ENCODE data around the gene COQ5. TPM values are rescaled to one million over a fixed set of nuclear protein-coding genes. Genes with fewer than 3 reads are reported as not detected.

The COQ5 gene
- total RNA-seq, 1 donor from 2014 or later: 32.0 TPM

- peaks cover 2% of the 10 kb centered on the region for H3K27me3 Mint-ChIP-seq (ENCODE audit: unreplicated experiment)
- no peak for DNase-seq
- H3K4me3 Mint-ChIP-seq (ENCODE audit: unreplicated experiment): no peak overlapping the region
- TF ChIP-seq CTCF (IDR thresholded peaks at IDR 0.05; ENCODE audit: partially characterized antibody, unreplicated experiment): no peak
- H3K9me3 Mint-ChIP-seq (ENCODE audit: unreplicated experiment): peaks cover 2% of the 10 kb centered on the region
- no peaks in the 10 kb centered on the region for H3K36me3 Mint-ChIP-seq (ENCODE audit: unreplicated experiment)
- H3K27ac Mint-ChIP-seq (ENCODE audit: unreplicated experiment): peak overlapping the region; percentile 68
- H3K4me1 Mint-ChIP-seq (ENCODE audit: low read depth, unreplicated experiment): peaks cover 18% of the 10 kb centered on the region
Observed at GRCh38 chr12:120475643-120476042, 53.3 kb downstream of the COQ5 start.

- H3K36me3 Mint-ChIP-seq (ENCODE audit: unreplicated experiment): no peaks in the 10 kb centered on the region
- TF ChIP-seq CTCF (IDR thresholded peaks at IDR 0.05; ENCODE audit: partially characterized antibody, unreplicated experiment): no peak
- no peaks in the 10 kb centered on the region for H3K27me3 Mint-ChIP-seq (ENCODE audit: unreplicated experiment)
- peaks cover 2% of the 10 kb centered on the region for H3K9me3 Mint-ChIP-seq (ENCODE audit: unreplicated experiment)
- H3K27ac Mint-ChIP-seq (ENCODE audit: unreplicated experiment): peak overlapping the region; percentile 7
- no peak for DNase-seq
- no peak overlapping the region for H3K4me3 Mint-ChIP-seq (ENCODE audit: unreplicated experiment)
- peaks cover 12% of the 10 kb centered on the region for H3K4me1 Mint-ChIP-seq (ENCODE audit: low read depth, unreplicated experiment)
Observed at GRCh38 chr12:120474616-120474960, 54.4 kb downstream of the COQ5 start.

GRCh38 chr12:120473807-120474615 lies 54.9 kb downstream of the COQ5 start:
- Mint-ChIP-seq H3K27me3 (ENCODE audit: unreplicated experiment) (no peaks in the 10 kb centered on the region), H3K4me3 (ENCODE audit: unreplicated experiment) (no peak overlapping the region), H3K27ac (ENCODE audit: unreplicated experiment) (peak overlapping the region; percentile 7)

GRCh38 chr12:120472521-120472920 lies 56.4 kb downstream of the COQ5 start:
- DNase-seq: no peak
- peaks cover 5% of the 10 kb centered on the region for H3K27me3 Mint-ChIP-seq (ENCODE audit: unreplicated experiment)
- no peaks in the 10 kb centered on the region for H3K36me3 Mint-ChIP-seq (ENCODE audit: unreplicated experiment)
- H3K4me3 Mint-ChIP-seq (ENCODE audit: unreplicated experiment): peak overlapping the region; percentile 56
- H3K4me1 Mint-ChIP-seq (ENCODE audit: low read depth, unreplicated experiment): peaks cover 13% of the 10 kb centered on the region
- H3K27ac Mint-ChIP-seq (ENCODE audit: unreplicated experiment): no peak overlapping the region
- no peak for TF ChIP-seq CTCF (IDR thresholded peaks at IDR 0.05; ENCODE audit: partially characterized antibody, unreplicated experiment)
- peaks cover 2% of the 10 kb centered on the region for H3K9me3 Mint-ChIP-seq (ENCODE audit: unreplicated experiment)

More at GRCh38 chr12:120473807-120474615, 54.9 kb downstream of the COQ5 start:
- DNase-seq: no peak
- Mint-ChIP-seq H3K36me3 (ENCODE audit: unreplicated experiment) (no peaks in the 10 kb centered on the region), H3K4me1 (ENCODE audit: low read depth, unreplicated experiment) (peaks cover 11% of the 10 kb centered on the region), H3K9me3 (ENCODE audit: unreplicated experiment) (peaks cover 2% of the 10 kb centered on the region)
- no peak for TF ChIP-seq CTCF (IDR thresholded peaks at IDR 0.05; ENCODE audit: partially characterized antibody, unreplicated experiment)

GRCh38 chr12:120470150-120470784 lies 58.7 kb downstream of the COQ5 start:
- no peak for DNase-seq
- TF ChIP-seq CTCF (IDR thresholded peaks at IDR 0.05; ENCODE audit: partially characterized antibody, unreplicated experiment): no peak

More at GRCh38 chr12:120470150-120470784, 58.7 kb downstream of the COQ5 start:
- no peaks in the 10 kb centered on the region for H3K9me3 Mint-ChIP-seq (ENCODE audit: unreplicated experiment)
- H3K27ac Mint-ChIP-seq (ENCODE audit: unreplicated experiment): peak overlapping the region; percentile 36
- peaks cover 12% of the 10 kb centered on the region for H3K4me1 Mint-ChIP-seq (ENCODE audit: low read depth, unreplicated experiment)
- no peaks in the 10 kb centered on the region for H3K36me3 Mint-ChIP-seq (ENCODE audit: unreplicated experiment)
- H3K4me3 Mint-ChIP-seq (ENCODE audit: unreplicated experiment): peak overlapping the region; percentile 96
- peaks cover 5% of the 10 kb centered on the region for H3K27me3 Mint-ChIP-seq (ENCODE audit: unreplicated experiment)

All from glutamatergic neuron (in vitro differentiated cells).